HG03432 (cell line): Measurements from ENCODE around the gene CLDN14.

ENCODE experiments used
- ATAC-seq: cut with Tn5 transposase; IDR thresholded peaks from one replicate; pipeline ENCODE4 v1.9.1; 2021; ENCODE audit warnings: mild to moderate bottlenecking, moderate library complexity; ENCODE audit not compliant: unreplicated experiment

Gene CLDN14, protein sequence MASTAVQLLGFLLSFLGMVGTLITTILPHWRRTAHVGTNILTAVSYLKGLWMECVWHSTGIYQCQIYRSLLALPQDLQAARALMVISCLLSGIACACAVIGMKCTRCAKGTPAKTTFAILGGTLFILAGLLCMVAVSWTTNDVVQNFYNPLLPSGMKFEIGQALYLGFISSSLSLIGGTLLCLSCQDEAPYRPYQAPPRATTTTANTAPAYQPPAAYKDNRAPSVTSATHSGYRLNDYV

DNA sequence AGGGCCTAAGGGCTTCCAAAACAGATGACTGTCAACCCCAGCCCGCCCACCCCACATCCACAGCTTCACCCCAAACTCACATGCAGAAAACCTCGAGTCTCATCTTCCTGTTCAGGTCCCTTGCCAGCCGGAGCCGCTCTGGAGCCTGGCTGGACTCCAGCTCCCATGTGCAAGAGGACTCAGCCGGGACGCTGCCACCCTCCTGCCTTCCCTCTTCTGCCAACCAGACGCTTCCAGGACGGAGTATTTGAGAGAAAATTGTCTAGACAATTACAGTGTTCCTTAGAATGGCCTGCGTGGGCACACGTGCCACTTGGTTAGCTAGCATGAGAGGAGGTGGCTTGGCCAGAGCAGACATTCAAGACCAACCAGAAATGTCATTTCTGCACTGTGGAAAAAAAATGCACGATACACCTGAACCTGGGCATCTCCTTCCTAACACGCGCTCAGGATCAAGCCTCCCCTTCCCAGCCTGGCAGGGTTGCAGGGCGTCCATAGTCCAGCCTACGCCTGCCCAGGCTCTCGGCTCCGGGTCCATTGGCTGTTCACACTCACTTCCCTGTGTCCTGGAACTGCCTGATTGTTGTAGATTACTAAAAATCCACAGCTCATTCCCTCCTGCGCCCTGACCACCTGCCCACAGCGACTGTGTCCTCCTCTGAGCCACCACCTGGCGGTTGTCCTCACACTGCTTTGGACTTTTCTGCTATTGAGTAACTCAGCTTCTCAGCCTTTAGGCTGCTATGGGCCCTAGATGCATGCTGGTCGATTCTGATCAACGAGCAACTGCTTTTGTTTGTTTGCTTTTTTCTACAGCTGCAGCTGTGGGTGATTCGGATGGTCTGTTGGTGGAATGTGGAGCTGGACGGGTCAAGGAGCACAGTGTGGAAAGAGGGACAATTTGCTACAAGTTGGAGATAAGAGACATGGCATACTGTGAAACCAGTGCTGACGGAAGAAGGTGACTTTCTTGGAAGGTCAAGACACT is at the start of gene CLDN14:
Gene CLDN14 (minus strand): TSS at position 708 of the 988 bp plus-strand sequence. CDS start 18,427 bp downstream, outside the sequence.
- no peak for ATAC-seq

DNA sequence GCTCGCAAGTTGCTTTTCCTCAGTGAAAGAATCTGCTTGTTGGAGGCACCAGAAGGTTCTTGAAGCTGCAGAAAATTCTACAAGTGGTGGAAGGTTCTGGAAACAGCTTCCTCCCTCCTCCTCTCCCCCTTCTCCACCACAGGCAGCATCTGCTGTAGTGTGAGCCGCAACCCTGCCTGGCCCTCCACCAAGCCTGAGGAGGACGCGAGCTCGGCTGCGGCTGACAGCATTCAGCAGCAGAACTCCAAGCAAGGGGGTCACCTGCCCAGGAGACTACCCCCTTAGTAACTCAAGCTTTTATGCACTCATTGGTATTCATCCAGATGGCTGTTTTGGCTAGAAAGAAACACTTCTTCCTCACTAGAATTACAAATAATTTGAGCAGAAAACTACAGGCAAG is 48.8 kb upstream of the CLDN14 start:
- no peak for ATAC-seq

DNA sequence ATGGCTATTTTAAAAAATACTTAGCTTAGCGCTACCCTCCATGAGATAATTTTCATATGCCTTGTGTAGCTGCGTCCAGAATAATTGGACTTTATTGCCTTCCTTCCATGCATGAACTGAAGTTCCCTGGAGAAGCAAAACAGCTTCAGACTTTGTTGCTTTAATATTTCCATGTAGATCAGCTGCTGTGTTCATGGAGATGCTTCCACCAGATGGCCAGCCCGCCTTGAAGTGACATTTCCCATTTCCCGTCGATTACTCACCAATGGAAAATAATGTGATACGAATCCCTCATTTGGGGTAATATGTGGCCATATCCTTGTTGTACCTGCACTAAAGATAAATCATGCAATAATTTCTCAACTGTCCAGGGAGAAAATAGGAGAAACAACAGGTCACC is 47.4 kb upstream of the CLDN14 start:
- no peak for ATAC-seq

DNA sequence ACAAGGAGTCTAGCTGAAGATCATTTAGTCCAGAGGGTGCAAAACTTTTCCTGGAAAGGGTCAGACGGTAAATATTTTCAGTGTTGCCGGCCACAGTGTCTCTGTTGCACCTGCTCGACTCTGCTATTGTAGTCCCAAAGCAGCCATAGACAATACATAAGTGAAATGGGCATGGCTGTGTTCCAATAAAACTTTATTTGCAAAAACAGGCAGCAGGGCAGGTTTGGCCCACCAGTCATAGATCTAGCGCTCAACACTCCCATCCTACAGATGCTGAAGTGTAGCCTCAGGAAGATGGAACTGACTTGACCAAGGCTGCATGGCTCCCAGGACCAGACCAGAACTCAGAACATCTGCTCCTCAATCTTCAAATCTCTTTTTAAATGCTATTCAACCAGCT is 46.2 kb upstream of the CLDN14 start:
- no peak for ATAC-seq

DNA sequence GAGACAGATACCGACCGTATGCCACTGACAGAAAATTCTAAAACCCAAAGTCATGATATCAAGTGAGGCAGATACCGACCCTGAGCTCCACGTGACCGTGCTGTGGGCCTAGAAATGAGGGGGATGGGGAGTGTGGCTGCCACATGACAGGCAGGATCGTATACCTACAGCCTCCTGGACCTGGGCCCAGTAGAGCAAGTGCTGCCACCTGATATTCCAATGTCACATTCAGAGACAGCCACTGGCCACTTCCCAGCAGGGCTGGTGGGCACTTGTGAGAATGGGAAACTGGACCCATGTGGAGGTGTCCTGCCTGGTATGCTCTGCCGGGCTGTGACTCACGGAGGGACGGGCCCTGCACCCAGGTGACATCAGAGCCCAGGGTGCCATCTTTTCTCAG is 44.6 kb upstream of the CLDN14 start:
- ATAC-seq: no peak

DNA sequence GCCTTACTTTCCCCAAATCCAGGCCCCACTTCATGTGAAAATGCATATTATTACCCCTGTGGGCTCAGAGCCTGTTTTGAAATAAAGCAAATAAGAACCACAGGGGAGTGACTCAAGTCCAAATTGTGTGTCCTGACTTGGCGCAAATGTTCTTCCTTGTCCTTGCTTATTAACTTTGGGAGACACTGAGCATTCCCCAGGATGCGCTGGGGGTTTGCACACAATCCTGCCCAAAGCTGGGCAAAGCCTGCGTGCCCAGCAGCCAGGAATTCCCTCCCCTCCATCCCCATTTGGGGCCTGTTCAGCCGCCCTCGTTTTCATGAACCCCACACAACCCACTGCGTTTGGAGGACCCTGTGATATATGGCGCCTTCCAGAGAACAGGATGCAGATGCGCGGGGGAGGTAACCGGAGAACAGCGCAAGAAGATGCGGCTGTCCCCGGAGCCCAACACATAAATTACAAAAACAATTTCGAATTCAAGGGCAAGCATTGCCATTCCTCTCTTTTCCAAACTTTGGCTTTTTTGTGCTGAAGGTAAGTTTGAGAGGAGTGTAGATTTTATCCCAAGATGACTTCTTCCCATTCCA is 42.4 kb upstream of the CLDN14 start:
- no peak for ATAC-seq

DNA sequence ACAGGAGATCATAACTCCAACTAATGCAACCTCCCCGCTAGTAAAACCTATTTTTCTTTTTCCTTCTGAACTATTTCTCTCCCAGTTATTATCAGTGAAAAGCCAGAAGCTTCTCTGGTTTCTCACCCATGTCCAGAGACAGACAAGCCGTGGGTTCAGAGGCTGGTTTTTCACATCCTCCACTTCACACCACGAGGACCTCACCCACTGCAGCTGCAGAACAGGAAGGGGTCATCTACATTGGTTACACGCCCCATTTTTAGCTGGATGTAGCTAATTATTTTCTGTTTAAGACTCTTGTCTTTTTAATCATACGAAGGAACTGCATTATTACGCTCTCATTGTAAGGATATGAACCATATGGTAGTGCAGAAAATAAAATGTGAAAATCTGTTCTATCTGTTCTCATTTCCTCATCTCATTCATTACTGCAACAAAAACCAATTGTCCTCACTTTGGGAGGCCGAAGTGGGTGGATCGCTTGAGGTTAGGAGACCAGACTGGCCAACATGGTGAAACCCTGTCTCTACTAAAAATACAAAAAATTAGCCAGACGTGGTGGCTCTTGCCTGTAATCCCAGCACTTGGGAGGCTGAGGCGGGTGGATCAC is 39.1 kb upstream of the CLDN14 start:
- no peak for ATAC-seq

- no peak for ATAC-seq
These were observed 37.6 kb upstream of the CLDN14 start for GRCh38 chr21:36517366-36518075.

GRCh38 chr21:36516281-36516680 is 36.4 kb upstream of the CLDN14 start:
- ATAC-seq: no peak

GRCh38 chr21:36513430-36513829 is 33.5 kb upstream of the CLDN14 start:
- peak; percentile 55 for ATAC-seq

DNA sequence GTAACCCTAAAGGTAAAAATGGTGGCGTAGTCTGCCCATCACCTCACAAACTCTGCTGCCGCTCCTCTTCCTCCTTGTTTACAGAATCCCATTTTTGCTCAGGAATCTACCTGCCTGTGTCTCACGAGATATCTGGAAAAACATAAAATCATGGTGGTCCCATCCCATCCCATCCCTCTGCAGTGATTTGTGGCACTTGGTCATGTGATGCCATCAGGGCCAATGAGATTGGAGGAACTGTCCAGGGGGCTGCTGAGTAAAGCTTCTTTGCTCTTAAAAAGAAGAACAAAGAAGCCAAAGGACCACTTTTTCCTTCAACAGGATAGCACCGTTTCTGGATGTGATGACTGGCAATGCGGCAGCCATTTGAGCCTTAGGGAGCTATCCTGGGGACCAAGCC is 33.0 kb upstream of the CLDN14 start:
- ATAC-seq: no peak

GRCh38 chr21:36511484-36512220 is 31.7 kb upstream of the CLDN14 start:
- ATAC-seq: no peak

GRCh38 chr21:36510911-36511310 is 31.0 kb upstream of the CLDN14 start:
- no peak for ATAC-seq

- ATAC-seq: no peak
These were observed 30.2 kb upstream of the CLDN14 start for GRCh38 chr21:36509973-36510664.

GRCh38 chr21:36508948-36509347 is 29.0 kb upstream of the CLDN14 start:
- ATAC-seq: no peak

DNA sequence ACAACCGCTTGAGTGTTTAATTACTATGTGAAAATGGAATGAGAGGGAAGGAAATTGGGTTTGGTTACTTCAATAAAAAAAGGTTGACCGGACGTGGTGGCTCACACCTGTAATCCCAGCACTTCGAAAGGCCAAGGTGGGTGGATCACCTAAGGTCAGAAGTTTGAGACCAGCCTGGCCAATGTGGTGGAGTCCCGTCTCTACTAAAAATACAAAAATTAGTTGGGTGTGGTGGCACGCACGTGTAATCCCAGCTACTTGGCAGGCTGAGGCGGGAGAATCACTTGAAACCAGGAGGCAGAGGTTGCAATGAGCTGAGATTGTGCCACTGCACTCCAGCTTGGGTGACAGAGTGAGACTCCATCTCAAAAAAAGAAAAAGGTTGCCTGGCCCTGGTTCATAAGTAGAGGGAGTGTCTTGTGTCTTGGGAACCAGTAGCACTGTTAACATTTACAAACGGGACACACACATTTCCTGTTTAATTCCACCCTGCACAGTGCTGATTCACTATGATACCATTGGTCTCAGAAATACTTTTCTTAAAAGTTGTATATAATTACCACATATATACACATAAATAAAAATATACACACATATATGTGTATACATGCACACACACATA is 27.6 kb upstream of the CLDN14 start:
- no peak for ATAC-seq

GRCh38 chr21:36506482-36506881 is 26.6 kb upstream of the CLDN14 start:
- ATAC-seq: no peak

DNA sequence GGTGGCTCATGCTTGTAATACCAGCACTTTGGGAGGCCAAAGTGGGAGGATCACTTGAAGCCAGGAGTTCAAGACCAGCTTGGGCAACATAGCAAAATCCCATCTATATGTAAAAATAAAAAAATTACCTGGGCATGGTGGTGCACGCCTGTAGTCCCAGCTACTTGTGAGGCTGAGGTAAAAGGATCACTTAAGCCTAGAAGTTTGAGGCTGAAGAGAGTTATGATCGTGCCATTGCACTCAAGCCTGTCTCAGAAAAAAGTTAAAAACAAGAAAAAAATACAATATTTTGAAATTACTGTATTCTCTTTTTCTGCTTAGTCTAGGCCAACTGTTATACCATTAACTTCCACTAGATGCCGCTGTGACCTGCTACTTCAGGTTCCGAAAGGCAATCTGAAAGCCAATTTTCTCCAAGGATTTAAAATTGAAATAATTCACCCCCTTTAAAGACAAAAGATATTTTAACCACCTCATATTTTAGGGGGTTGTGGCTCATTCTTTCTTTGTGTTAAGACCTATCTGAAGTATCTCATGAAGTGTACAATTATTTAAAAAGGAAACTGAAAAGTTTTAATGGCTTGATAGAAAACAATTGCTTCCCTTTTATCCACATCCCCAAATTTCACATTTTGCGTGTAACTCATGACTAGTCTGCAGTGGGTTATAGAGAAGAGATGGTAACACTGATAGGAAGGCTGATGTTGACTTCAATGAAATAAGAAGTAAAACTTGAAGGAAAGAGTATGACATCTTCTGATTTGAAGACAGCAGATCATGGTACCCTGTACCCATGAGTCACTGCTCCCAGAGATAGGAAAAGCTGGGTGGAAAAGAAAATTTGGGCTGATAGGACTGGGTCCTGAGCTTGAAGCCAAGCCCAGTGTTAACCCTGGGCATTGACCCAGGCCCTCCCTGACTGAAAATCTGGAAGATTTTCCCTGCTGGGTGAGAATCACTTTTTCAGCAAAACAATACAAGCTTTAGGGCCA is 24.4 kb upstream of the CLDN14 start:
- no peak for ATAC-seq
